IMR-90 (cell line): ENCODE measurements around the gene SLC9A6. TPM values are rescaled to one million over a fixed set of nuclear protein-coding genes. Genes with fewer than 3 reads are reported as not detected.

Experiments used
- ATAC-seq: fragments of 200-7000 bp; cut with Tn5 transposase; 2 replicates; pipeline ENCODE4 v1.9.1; 2020; ENCODE audit warnings: low read depth, mild to moderate bottlenecking, moderate library complexity
- BruUV-seq: library from RNA; stranded (reverse); fragments of 400-500 nt; replicated peaks from 2 replicates; lab custom pipeline; 2021; lab: Mats Ljungman, UMichigan
- CTCF ChIA-PET: fragments of 300-600 bp; formaldehyde crosslinking; extraction: SDS; loops from one replicate; lab custom pipeline; 2021; ENCODE audit warnings: antibody characterized with exemption; lab: Yijun Ruan, JAX
- POLR2A ChIA-PET: fragments of 300-600 bp; sonication (Branson Sonifier 250); formaldehyde crosslinking; loops from one replicate; lab custom pipeline; 2022; ENCODE audit warnings: antibody characterized with exemption; ENCODE audit not compliant: unreplicated experiment; lab: Charles Lee
- DNase-seq: peaks from one replicate; pipeline ENCODE4 v3.0.0; 2013
- H2AFZ ChIP-seq: replicated peaks from 2 replicates; pipeline ENCODE3; 2013; ENCODE audit warnings: low read length, mild to moderate bottlenecking; ENCODE audit not compliant: poor library complexity
- H2AK5ac ChIP-seq: 2 replicates; pipeline ENCODE4 v1.6.1; 2013; ENCODE audit warnings: low read depth, low read length, inconsistent platforms
- H2AK9ac ChIP-seq: replicated peaks from 2 replicates; pipeline ENCODE3; 2013; ENCODE audit warnings: mild to moderate bottlenecking, low read depth, low read length, moderate library complexity; ENCODE audit not compliant: poor library complexity
- H2BK120ac ChIP-seq: 2 replicates; pipeline ENCODE4 v1.6.1; 2013; ENCODE audit warnings: low read depth, low read length, inconsistent platforms
- H2BK15ac ChIP-seq: 3 replicates; pipeline ENCODE4 v1.6.1; 2013; ENCODE audit warnings: low read depth, low read length, inconsistent platforms
- H2BK20ac ChIP-seq: 2 replicates; pipeline ENCODE4 v1.6.1; 2013; ENCODE audit warnings: low read depth, mild to moderate bottlenecking, inconsistent platforms, low read length, moderate library complexity
- H2BK5ac ChIP-seq: 2 replicates; pipeline ENCODE4 v1.6.1; 2013; ENCODE audit warnings: mild to moderate bottlenecking, low read depth, low read length, inconsistent platforms; ENCODE audit not compliant: poor library complexity, severe bottlenecking
- H3K14ac ChIP-seq: replicated peaks from 2 replicates; pipeline ENCODE4 v1.6.1; 2013; ENCODE audit warnings: low read depth, low read length, inconsistent platforms
- H3K18ac ChIP-seq: 2 replicates; pipeline ENCODE4 v1.6.1; 2013; ENCODE audit warnings: low read depth, low read length, control low read depth
- H3K23ac ChIP-seq: 2 replicates; pipeline ENCODE4 v1.6.1; 2013; ENCODE audit warnings: low read depth, low read length, inconsistent platforms
- H3K27ac ChIP-seq: 2 replicates; pipeline ENCODE4 v1.5.1; 2013; ENCODE audit warnings: mild to moderate bottlenecking, control low read depth, low read length; ENCODE audit not compliant: insufficient read depth
- H3K27me3 ChIP-seq: 2 replicates; pipeline ENCODE4 v1.6.1; 2013; ENCODE audit warnings: low read length; ENCODE audit not compliant: control insufficient read depth, insufficient read depth
- H3K36me3 ChIP-seq: 2 replicates; pipeline ENCODE4 v1.6.1; 2013; ENCODE audit warnings: low read length, mixed read lengths; ENCODE audit not compliant: control insufficient read depth, insufficient read depth
- H3K4ac ChIP-seq: 2 replicates; pipeline ENCODE4 v1.6.1; 2013; ENCODE audit warnings: low read depth, low read length, inconsistent platforms
- H3K4me1 ChIP-seq: 2 replicates; pipeline ENCODE4 v1.6.1; 2013; ENCODE audit warnings: low read length, mixed read lengths; ENCODE audit not compliant: control insufficient read depth, insufficient read depth
- H3K4me2 ChIP-seq: 2 replicates; pipeline ENCODE4 v1.6.1; 2013; ENCODE audit warnings: low read depth, mild to moderate bottlenecking, control low read depth, low read length, moderate library complexity
- H3K4me3 ChIP-seq: 2 replicates; pipeline ENCODE4 v1.5.1; 2013; ENCODE audit warnings: low read depth, mild to moderate bottlenecking, control low read depth, low read length, moderate library complexity; ENCODE audit not compliant: insufficient read depth
- H3K56ac ChIP-seq: 2 replicates; pipeline ENCODE4 v1.6.1; 2013; ENCODE audit warnings: low read length, inconsistent platforms; ENCODE audit not compliant: insufficient read depth; ENCODE audit errors: extremely low read depth
- H3K79me1 ChIP-seq, 2 experiments: 2 replicates each; pipeline ENCODE4 v1.6.1; 2013; ENCODE audit warnings: low read length in 2 of 2, inconsistent platforms in 1 of 2, low read depth in 1 of 2
- H3K9ac ChIP-seq: 2 replicates; pipeline ENCODE4 v1.6.1; 2013; ENCODE audit warnings: low read depth, low read length, control low read depth
- H3K9me1 ChIP-seq: 2 replicates; pipeline ENCODE4 v1.6.1; 2013; ENCODE audit warnings: low read length, inconsistent platforms; ENCODE audit not compliant: insufficient read depth
- H3K9me3 ChIP-seq: 2 replicates; pipeline ENCODE4 v1.6.1; 2013; ENCODE audit warnings: low read length; ENCODE audit not compliant: control insufficient read depth, insufficient read depth
- H4K20me1 ChIP-seq: 2 replicates; pipeline ENCODE4 v1.6.1; 2013; ENCODE audit warnings: low read length, inconsistent platforms; ENCODE audit not compliant: insufficient read depth
- H4K5ac ChIP-seq: 2 replicates; pipeline ENCODE4 v1.6.1; 2013; ENCODE audit warnings: mild to moderate bottlenecking, low read depth, low read length, control low read depth
- H4K8ac ChIP-seq, 2 experiments: 2 replicates each; pipeline ENCODE4 v1.6.1; 2013; ENCODE audit warnings: low read depth in 2 of 2, low read length in 2 of 2, control low read depth in 1 of 2, inconsistent platforms in 1 of 2
- H4K91ac ChIP-seq: 2 replicates; pipeline ENCODE4 v1.6.1; 2013; ENCODE audit warnings: low read depth, low read length, inconsistent platforms; ENCODE audit not compliant: insufficient read depth
- SMC3 ChIP-seq: fragments of 150-350 bp; IDR thresholded peaks from 2 replicates; pipeline ENCODE4 v1.6.1; 2016; ENCODE audit warnings: low read depth, mild to moderate bottlenecking, antibody characterized with exemption, low read length, moderate library complexity
- WGBS, 2 experiments: methylation state at CpG; one replicate each; pipeline versions ENCODE4 v1.1.5 to v1.1.7; 2013; ENCODE audit warnings: missing lambda C conversion rate in 2 of 2; ENCODE audit not compliant: insufficient read length in 1 of 2; ENCODE audit errors: extremely low coverage in 2 of 2; 5-methylcytosine and 5-hydroxymethylcytosine counted together
- dilution Hi-C: fragments of 300-500 bp; cut with HindIII; formaldehyde crosslinking; loops from one replicate; pipeline ENCODE4 v1.14.3; 2018; ENCODE audit warnings: low sequenced_read_pairs; ENCODE audit not compliant: unreplicated experiment
- in situ Hi-C: fragments of 300-500 bp; cut with MboI; formaldehyde crosslinking; loops from 3 replicates; pipeline ENCODE4 v1.14.3; 2019; ENCODE audit warnings: low sequenced_read_pairs, inconsistent platforms, mixed read lengths
- intact Hi-C: fragments of 100-400 bp; cut with micrococcal nuclease; formaldehyde crosslinking; loops from 2 replicates; pipeline ENCODE4 v1.10.0; 2022
- polyA plus RNA-seq, 3 experiments: library from polyadenylated mRNA; depleted of rRNA; stranded (reverse); fragments of >200 nt; gene quantifications; 2 replicates each; pipeline ENCODE4 v1.2.3, GENCODE V29; 2012; ENCODE audit warnings: low replicate concordance in 1 of 3
- total RNA-seq: library from RNA; depleted of rRNA; stranded (reverse); fragments of >200 nt; gene quantifications from 2 replicates; pipeline ENCODE4 v1.2.3, GENCODE V29; 2012

The SLC9A6 gene
- total and polyA plus RNA-seq, 2 of the 4 experiments (the other 2 are of a cell fraction) = 6.9 to 19.0 TPM

DNA sequence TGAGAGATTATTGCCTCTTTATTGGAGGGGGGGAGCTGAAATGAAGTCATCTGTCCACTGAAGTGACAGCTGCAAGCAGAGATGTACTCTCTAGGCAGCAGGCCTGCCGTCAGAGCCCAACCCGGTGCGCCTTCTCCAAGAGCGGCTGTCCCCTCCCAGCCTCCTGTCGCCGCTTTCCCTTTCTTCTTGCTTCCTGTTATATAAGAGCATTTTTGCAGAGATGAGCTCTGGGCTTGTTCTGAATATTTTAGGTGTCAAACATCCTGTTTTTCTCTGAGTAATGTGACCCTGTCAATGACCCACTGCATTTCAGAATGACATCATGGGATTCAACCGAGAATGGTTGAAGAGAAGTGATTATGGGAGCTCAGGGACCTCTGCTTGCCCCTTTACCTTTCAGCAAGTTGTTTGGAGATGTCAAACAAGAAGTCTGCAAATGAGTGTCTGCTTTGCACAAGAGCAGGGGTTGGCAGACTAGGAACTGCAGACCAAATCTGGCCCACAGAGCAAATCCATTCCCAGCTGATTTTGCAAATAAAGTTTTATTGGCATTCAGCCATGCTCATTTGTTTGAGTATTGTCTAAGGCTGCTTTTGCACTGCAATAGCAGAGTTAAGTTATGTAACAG, 79.9 kb downstream of the SLC9A6 start:
- ATAC-seq (peak; percentile 42), DNase-seq (peak; percentile 47)
- peaks cover 4% of the 10 kb centered on the region for H3K27me3 ChIP-seq
- H3K79me1 ChIP-seq = no peaks in the 10 kb centered on the region
- H3K4me1 ChIP-seq = peaks cover 4% of the 10 kb centered on the region; the same call in 1 of the 2 replicates
- H3K23ac ChIP-seq = no peak overlapping the region
- no peak for TF ChIP-seq SMC3
- dilution Hi-C loops (no loop called here), in situ Hi-C loops (no loop called here), intact Hi-C loops (no loop called here)
- no peak overlapping the region for H2BK5ac ChIP-seq
- H4K5ac ChIP-seq = no peak overlapping the region
- H3K4me2 ChIP-seq = peak overlapping the region; percentile 56
- H3K36me3 ChIP-seq = no peaks in the 10 kb centered on the region
- H3K56ac ChIP-seq = no peak overlapping the region
- no peak overlapping the region for H3K4ac ChIP-seq
- BruUV-seq = no TSS peak
- no peak overlapping the region for H3K27ac ChIP-seq
- no peak overlapping the region for H2BK20ac ChIP-seq
- H2AFZ ChIP-seq = no peak overlapping the region
- POLR2A ChIA-PET = no interaction called here
- H4K91ac ChIP-seq = no peak overlapping the region
- H3K18ac ChIP-seq = no peak overlapping the region
- H3K14ac ChIP-seq = no peak overlapping the region
- no peaks in the 10 kb centered on the region for H3K9me1 ChIP-seq
- no peak overlapping the region for H3K4me3 ChIP-seq
- no CpG with 5 or more reads among the region's 7 CpGs for WGBS, 2 experiments
- no peak overlapping the region for H3K9ac ChIP-seq
- H2BK120ac ChIP-seq = no peak overlapping the region
- no peak overlapping the region for H2BK15ac ChIP-seq
- H4K20me1 ChIP-seq = no peaks in the 10 kb centered on the region
- H3K9me3 ChIP-seq = no peaks in the 10 kb centered on the region
- no peak overlapping the region for H2AK9ac ChIP-seq
- CTCF ChIA-PET = no interaction called here
- no peak overlapping the region for H2AK5ac ChIP-seq
- H4K8ac ChIP-seq = no peak overlapping the region
